Glomerular endothelial cell (primary cell): ENCODE results near the gene KCNAB1. TPM values are rescaled to one million over a fixed set of nuclear protein-coding genes. Genes with fewer than 3 reads are reported as not detected.

Experiments
- DNase-seq: peaks from one replicate; pipeline ENCODE4 v3.0.0-alpha.2; 2011; ENCODE audit warnings: low read depth, low spot score; ENCODE audit errors: extremely low read depth
- total RNA-seq: library from RNA; depleted of rRNA; stranded (reverse); fragments of >200 nt; gene quantifications from 2 replicates; pipeline ENCODE4 v1.2.3, GENCODE V29; 2015

Gene KCNAB1
- total RNA-seq, 1 donor from 2014 or later: 0.70 TPM

GRCh38 chr3:156583469-156583868 lies 463.1 kb downstream of the KCNAB1 start:
- no peak for DNase-seq

GRCh38 chr3:156586905-156587759 lies 466.8 kb downstream of the KCNAB1 start:
- DNase-seq: no peak

GRCh38 chr3:156587760-156588069 lies 467.3 kb downstream of the KCNAB1 start:
- DNase-seq: no peak

Other genes starting within 250 kb of the KCNAB1 start
- 41.2 and 47.3 TPM in 2 replicates for gene GMPS, start 249.9 kb upstream of the KCNAB1 start, total RNA-seq